Measurements from ENCODE around the gene RAD50.

GRCh38 chr5:132665574-132666080 lies 108.8 kb downstream of the RAD50 start:
- TF ChIP-seq SNAI2 (CRISPR knock-in tag; IDR thresholded peaks at IDR 0.05): no peak
- TF ChIP-seq GLIS3 (CRISPR knock-in tag; IDR thresholded peaks at IDR 0.05): no peak
- TF ChIP-seq PATZ1 (CRISPR knock-in tag; IDR thresholded peaks at IDR 0.05; ENCODE audit: borderline replicate concordance): no peak
- TF ChIP-seq CSDC2 (CRISPR knock-in tag; IDR thresholded peaks at IDR 0.05): no peak

Measured in SK-N-SH treated with all-trans-retinoic acid at 6 μM for 48 hours (cell line).